Fibroblast of skin of abdomen (primary cell): ENCODE results near the gene CDCA4.
"Not testable (repeated sequence)": the region's sequence is repeated elsewhere in the genome, so short reads cannot be mapped to it uniquely, and the experiment has no call there.

ENCODE experiments used
- DNase-seq: peaks from one replicate; pipeline ENCODE4 v3.0.0-alpha.2; 2013

The CDCA4 gene

GRCh38 chr14:105056303-105056831, 35.5 kb upstream of the CDCA4 start:
- no peak for DNase-seq

DNA sequence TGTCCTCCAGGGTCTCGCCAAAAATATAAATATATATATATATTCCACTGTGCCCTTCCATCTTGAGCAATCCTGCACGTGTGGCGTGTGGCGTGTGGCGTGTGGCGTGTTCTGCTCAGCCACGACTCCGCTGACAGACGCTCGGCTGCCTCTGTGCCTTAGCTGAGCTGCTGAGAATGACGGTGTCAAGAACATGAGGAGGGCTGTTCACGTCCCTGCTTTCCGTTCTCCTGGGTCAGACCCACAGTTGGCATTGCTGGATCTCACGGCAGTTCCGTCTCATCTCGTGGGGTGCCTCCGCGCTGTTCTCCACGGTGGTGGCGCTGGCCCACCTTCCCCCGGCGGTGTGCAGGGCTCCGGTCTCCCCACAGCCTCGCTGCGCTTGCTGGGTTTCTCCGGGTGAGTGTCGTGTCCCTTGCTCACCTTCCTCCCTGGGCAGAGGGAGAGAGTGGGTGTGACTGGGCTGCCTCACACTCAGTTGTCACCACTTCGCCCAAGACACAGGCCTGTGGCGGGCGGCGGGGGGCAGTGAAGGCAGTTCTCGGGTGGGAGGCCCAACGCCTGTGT, 34.9 kb upstream of the CDCA4 start:
- no peak for DNase-seq

GRCh38 chr14:105055334-105055733, 34.5 kb upstream of the CDCA4 start:
- DNase-seq: no peak

GRCh38 chr14:105053996-105054395, 33.1 kb upstream of the CDCA4 start:
- DNase-seq: no peak

- no peak for DNase-seq
Measured at GRCh38 chr14:105053421-105053820, 32.5 kb upstream of the CDCA4 start.

GRCh38 chr14:105052110-105052458, 31.2 kb upstream of the CDCA4 start:
- no peak for DNase-seq

DNA sequence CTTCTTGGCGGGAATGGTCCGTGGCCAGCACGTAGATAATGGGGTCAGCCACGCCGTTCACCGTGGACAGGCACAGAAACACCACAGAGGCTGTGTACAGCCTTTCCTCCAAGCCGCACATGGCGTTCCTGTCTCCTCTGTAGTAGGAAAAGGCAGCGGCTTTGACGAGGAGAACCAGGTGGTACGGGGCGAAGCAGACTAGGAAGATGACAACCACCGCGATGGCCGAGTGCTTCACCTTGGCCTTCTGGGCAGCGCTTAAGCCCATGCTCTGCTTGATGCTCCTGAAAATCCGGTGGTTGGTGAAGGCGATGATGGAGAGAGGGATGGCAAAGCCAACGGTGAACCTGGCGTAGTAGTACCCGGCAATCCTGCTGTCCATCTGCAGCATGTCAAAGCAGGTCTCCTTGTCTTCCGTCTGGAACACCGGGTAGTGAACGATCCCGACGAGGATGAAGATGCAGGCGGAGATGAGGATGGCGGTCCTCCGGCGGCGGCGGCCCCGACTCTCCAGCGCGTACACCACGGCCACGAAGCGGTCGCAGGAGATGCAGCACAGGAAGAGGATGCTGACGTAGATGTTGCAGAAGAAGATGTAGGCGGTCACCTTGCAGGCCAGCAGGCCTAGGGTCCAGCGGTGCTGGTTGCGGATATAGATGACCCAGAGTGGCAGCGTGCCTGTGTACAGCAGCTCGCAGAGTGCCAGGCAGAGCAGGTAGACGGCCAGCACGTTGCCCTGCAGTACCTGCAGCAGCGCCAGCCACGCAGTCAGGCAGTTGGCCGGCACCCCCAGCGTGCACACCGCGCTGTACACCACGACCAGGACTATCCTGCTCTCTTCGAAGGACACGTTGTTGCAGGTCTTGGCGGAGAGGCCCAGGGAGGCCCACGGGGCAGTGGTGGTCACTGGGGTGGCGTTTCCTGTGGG, 30.6 kb upstream of the CDCA4 start:
- DNase-seq: no peak

- DNase-seq: peak; percentile 43
Measured at GRCh38 chr14:105050551-105050897, 29.6 kb upstream of the CDCA4 start.

- no peak for DNase-seq
Measured at GRCh38 chr14:105049753-105050550, 29.1 kb upstream of the CDCA4 start.

DNA sequence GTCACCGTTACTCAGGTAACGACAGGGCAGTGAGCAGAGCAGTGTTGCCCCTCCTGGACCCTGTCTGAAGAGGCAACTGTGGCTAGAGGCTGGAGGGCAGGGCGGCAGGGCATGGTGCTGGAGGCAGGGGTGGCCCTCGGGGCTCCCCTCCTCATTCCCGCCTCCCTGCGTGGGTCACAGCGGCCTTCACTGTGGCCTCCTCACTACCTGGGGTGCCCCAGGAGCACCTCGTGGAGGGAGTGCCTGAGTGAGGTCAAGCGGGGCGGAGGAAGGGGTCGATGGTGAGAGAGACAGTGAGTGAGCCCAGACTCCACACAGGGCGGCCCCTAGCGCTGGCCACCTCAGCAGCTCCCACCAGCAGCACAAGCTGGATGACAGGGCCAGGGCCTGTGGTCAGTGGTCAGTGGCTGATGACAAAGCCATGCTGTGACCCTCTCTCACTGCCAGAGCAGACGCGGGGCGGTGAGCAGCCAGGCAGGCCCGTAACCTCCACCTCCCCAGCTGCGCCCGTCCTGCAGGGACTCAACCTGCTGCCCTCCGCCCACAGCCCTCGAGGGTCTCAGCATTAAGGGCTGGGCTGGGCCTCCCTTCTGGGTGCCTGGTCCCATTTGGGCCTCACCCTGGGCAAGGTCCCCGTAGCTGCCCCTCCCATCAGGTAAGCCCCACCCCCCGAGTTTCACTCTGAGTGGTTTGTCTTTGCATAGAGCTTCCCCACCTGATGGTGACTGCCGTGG, 26.6 kb upstream of the CDCA4 start:
- no peak for DNase-seq

DNA sequence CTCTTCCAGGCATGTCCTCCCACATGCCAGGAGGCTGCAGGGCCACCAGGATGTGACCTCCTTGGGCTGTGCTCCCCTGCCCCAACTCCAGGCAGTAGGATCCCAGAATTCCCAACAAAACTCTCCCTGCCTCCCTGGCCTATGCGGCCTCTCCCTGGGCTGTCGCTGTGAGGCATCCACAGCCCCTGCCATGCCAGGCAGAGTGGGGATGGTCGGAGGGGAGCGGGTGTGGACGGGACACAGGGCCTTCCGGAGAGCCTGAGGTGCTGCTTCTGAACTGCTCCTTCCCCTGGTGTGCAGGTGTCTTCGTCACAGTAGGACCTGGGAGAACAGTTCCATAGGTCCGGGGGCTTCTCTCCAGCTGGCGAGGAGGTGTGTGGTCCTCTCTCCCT, 26.0 kb upstream of the CDCA4 start:
- DNase-seq: no peak

GRCh38 chr14:105045710-105046326, 24.9 kb upstream of the CDCA4 start:
- peak; percentile 75 for DNase-seq

GRCh38 chr14:105043641-105044040, 22.8 kb upstream of the CDCA4 start:
- no peak for DNase-seq

DNA sequence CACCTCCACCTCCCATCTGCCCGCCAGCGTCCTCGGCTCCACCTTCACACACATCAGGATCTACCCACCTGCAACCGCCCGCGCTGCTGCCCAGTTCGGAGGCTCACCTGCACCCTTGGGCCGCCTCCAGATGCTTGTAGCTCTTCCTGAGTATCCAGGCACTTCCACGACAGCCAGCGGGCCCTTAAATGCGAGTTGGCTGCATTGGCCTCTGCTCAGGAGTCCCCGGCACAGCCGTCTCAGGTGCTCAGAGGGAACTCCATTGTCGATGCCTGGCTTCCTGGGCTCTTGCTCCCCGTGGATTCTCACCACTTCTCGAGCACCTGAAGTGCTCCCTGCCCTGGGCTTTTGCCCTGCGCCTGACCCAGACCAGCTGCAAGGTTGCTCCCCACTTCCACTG, 21.9 kb upstream of the CDCA4 start:
- DNase-seq: no peak

- no peak for DNase-seq
Measured at GRCh38 chr14:105041841-105042765, 21.2 kb upstream of the CDCA4 start.

GRCh38 chr14:105039458-105040205, 18.7 kb upstream of the CDCA4 start:
- no peak for DNase-seq

- DNase-seq: not testable (repeated sequence)
Measured at GRCh38 chr14:105035616-105036015, 14.7 kb upstream of the CDCA4 start.

DNA sequence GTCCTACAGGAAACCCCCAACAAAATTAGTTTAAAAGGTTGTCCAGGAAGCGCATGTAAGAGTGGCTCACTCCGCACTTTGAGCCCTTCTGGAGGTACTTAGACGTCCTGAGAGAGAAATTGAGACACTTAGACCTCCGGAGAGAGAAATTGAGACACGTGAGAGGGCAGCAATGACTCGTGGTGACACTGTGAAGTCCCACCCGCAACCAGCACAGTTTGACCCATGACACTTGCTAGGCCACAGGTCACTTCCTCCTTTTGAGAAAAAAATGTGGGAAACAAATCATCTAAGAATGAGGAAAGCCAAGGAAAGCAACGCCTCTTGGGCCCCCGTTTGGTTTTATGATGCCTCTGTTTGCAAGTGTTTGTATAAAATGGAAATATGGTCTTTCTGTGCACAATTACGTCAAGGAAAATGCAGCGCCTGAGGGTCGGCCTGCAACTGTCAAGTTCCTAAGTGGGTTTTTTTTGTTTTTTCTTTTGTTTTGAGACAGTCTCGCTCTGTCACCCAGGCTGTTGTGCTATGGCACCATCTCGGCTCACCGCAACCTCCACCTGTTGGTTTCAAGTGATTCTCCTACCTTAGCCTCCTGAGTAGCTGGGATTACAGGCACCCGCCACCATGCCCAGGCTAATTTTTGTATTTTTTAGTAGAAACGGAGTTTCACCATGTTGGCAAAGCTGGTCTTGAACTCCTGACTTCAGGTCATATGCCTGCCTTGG, 13.6 kb upstream of the CDCA4 start:
- no peak for DNase-seq

DNA sequence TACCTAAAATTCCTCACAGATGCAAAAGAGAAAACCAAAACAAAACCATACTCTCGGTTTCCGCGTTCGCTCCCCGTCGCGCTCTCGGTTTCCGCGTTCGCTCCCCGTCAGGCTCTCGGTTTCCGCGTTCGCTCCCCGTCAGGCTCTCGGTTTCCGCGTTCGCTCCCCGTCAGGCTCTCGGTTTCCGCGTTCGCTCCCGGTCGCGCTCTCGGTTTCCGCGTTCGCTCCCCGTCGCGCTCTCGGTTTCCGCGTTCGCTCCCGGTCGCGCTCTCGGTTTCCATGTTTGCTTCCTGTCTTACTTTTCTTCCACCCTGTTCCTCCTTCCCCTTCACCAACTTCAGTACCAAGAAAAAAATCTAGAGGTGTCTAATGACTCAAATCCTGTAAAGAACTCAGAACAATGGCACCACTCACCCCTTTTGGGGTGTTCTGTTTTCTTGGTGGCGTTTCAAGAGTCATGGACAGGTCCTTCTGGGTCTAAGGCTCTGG, 12.6 kb upstream of the CDCA4 start:
- not testable (repeated sequence) for DNase-seq
